Activated B cell treated with CpG ODN at 0.5 μM for 24 hours (primary cell): ENCODE measurements around the gene IL20RA. TPM values are rescaled to one million over a fixed set of nuclear protein-coding genes. Genes with fewer than 3 reads are reported as not detected.

Experiments
- ATAC-seq: fragments of 200-7000 bp; cut with Tn5 transposase; one replicate; pipeline ENCODE4 v1.10.0; 2021; ENCODE audit warnings: low read depth, mild to moderate bottlenecking, moderate library complexity
- CTCF ChIA-PET: fragments of 350-600 bp; sonication (Branson Sonifier 250); formaldehyde crosslinking; loops from one replicate; lab custom pipeline; 2021; ENCODE audit warnings: antibody characterized with exemption; lab: Charles Lee
- POLR2A ChIA-PET: fragments of 350-600 bp; sonication (Branson Sonifier 250); formaldehyde crosslinking; loops from one replicate; lab custom pipeline; 2021; ENCODE audit warnings: antibody characterized with exemption; lab: Charles Lee
- DNase-seq: peaks from one replicate; pipeline ENCODE4 v3.0.0; 2022
- H3K27ac Mint-ChIP-seq: one replicate; pipeline ENCODE4 v1.8.0; 2020; ENCODE audit warnings: mixed read lengths
- H3K27me3 Mint-ChIP-seq: one replicate; pipeline ENCODE4 v1.8.0; 2021; ENCODE audit warnings: mixed read lengths
- H3K36me3 Mint-ChIP-seq: one replicate; pipeline ENCODE4 v1.8.0; 2021; ENCODE audit warnings: low read depth, mixed read lengths
- H3K4me1 Mint-ChIP-seq: one replicate; pipeline ENCODE4 v1.8.0; 2021; ENCODE audit warnings: mixed read lengths
- H3K4me3 Mint-ChIP-seq: one replicate; pipeline ENCODE4 v1.8.0; 2020; ENCODE audit warnings: mild to moderate bottlenecking, mixed read lengths
- H3K9me3 Mint-ChIP-seq: one replicate; pipeline ENCODE4 v1.8.0; 2020; ENCODE audit warnings: mixed read lengths
- intact Hi-C: fragments of 100-400 bp; cut with micrococcal nuclease; formaldehyde crosslinking; loops from one replicate; pipeline ENCODE4 v1.15.1; 2024
- total RNA-seq: library from RNA; stranded (reverse); gene quantifications from 2 replicates; pipeline ENCODE4 v1.2.3, GENCODE V29; 2022
- TF ChIP-seq, protein P1 (sequence below): fragments of 200-600 bp; IDR thresholded peaks from one replicate; pipeline ENCODE4 v1.8.0; 2022; ENCODE audit warnings: antibody characterized with exemption, mild to moderate bottlenecking

The IL20RA gene
- total RNA-seq, 1 donor from 2014 or later: not detected

DNA sequence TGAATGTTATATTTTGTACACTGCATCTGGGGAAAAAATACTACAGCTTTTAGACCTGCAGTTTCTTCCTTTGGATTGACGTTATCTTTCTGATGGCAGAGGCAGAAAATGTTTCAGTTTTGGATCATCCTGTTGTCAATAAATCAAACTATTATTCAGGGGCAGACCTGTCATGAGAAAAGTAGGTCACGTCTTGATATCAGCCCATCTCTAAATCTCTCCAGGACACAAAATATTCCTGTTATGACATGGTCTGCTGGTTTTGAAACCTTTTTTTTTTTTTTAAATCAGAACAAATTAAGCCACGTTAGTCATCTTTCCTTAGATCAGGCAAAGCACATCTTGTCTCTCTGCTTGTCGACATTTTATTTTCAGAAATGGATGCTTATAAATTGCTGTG lies 24.0 kb downstream of the IL20RA start:
- H3K9me3 Mint-ChIP-seq: no peaks in the 10 kb centered on the region

DNA sequence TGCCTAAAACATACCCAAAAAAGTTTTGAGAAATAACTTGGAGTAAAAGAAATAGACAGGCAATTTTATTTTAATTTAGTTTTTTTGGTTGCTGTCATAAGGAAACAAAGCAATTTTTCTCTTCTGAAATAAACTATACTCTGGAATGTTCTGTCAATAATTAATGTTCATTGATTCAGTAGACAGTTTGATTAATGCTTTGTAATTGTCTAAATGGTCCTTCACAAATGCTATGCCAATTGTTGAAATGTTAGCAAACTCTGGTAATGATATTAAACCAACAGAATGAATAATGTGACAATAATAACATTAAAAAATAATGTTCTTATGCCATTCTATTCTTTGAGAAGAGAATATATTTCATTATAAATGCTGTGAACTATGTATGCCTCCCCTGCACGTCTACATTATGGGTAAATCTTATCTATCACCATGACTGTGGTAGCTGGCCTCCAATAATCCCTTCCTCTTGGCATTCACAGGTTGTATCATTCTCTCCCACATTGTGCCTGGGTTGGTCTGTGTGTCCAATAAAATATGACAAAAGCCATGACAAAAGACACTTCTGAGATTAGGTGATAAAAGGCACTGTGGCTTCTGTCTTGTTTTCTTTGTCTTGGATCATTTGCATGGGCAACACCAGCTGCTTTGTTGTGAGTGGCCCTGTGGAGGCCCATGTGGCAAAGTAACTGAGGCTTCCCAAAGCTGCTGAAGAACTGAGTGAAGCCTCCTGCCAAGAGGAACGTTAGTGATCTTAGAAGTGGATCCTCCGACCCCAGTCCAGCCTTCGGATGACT lies 25.1 kb downstream of the IL20RA start:
- TF ChIP-seq, protein P1, sequence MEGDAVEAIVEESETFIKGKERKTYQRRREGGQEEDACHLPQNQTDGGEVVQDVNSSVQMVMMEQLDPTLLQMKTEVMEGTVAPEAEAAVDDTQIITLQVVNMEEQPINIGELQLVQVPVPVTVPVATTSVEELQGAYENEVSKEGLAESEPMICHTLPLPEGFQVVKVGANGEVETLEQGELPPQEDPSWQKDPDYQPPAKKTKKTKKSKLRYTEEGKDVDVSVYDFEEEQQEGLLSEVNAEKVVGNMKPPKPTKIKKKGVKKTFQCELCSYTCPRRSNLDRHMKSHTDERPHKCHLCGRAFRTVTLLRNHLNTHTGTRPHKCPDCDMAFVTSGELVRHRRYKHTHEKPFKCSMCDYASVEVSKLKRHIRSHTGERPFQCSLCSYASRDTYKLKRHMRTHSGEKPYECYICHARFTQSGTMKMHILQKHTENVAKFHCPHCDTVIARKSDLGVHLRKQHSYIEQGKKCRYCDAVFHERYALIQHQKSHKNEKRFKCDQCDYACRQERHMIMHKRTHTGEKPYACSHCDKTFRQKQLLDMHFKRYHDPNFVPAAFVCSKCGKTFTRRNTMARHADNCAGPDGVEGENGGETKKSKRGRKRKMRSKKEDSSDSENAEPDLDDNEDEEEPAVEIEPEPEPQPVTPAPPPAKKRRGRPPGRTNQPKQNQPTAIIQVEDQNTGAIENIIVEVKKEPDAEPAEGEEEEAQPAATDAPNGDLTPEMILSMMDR: no peak
- no peak for DNase-seq
- Mint-ChIP-seq H3K4me1 (no peaks in the 10 kb centered on the region), H3K36me3 (no peaks in the 10 kb centered on the region), H3K4me3 (no peak overlapping the region), H3K27me3 (peaks cover 39% of the 10 kb centered on the region), H3K9me3 (no peaks in the 10 kb centered on the region), H3K27ac (no peak overlapping the region)
- ChIA-PET POLR2A (no interaction called here), CTCF (no interaction called here)
- intact Hi-C loops: no loop called here
- no peak for ATAC-seq

More for the DNA sequence above, 24.0 kb downstream of the IL20RA start:
- no peak overlapping the region for H3K27ac Mint-ChIP-seq
- CTCF ChIA-PET: no interaction called here
- ATAC-seq: no peak
- POLR2A ChIA-PET: no interaction called here
- no peaks in the 10 kb centered on the region for H3K4me1 Mint-ChIP-seq
- peaks cover 31% of the 10 kb centered on the region for H3K27me3 Mint-ChIP-seq
- no peaks in the 10 kb centered on the region for H3K36me3 Mint-ChIP-seq
- TF ChIP-seq, protein P1: no peak
- intact Hi-C loops: no loop called here
- H3K4me3 Mint-ChIP-seq: no peak overlapping the region
- no peak for DNase-seq

DNA sequence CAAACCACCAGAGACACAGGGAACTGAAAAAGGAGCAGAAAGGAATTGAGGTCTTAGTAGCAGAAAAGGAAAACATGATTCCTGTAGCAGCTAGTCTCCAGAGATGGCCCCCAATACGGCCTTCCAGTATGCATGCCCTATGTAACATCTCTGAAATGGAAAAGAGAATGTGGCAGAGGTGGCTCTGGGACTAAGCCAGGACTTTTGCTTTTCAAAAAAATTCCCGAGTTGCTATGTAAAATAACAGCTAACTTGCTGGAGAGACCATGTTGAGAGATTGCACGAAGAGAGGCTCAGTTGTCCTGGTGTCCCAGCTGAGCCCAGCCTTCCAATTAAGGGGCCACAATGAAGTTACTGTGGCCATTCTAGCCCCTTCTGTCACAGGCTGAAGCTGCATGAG lies 27.7 kb downstream of the IL20RA start:
- DNase-seq: no peak
- intact Hi-C loops: no loop called here
- H3K9me3 Mint-ChIP-seq: no peaks in the 10 kb centered on the region
- no peak overlapping the region for H3K4me3 Mint-ChIP-seq
- TF ChIP-seq, protein P1: no peak
- no peak for ATAC-seq
- H3K4me1 Mint-ChIP-seq: no peaks in the 10 kb centered on the region
- ChIA-PET POLR2A (no interaction called here), CTCF (no interaction called here)
- H3K36me3 Mint-ChIP-seq: no peaks in the 10 kb centered on the region
- peaks cover 41% of the 10 kb centered on the region for H3K27me3 Mint-ChIP-seq
- H3K27ac Mint-ChIP-seq: no peak overlapping the region

DNA sequence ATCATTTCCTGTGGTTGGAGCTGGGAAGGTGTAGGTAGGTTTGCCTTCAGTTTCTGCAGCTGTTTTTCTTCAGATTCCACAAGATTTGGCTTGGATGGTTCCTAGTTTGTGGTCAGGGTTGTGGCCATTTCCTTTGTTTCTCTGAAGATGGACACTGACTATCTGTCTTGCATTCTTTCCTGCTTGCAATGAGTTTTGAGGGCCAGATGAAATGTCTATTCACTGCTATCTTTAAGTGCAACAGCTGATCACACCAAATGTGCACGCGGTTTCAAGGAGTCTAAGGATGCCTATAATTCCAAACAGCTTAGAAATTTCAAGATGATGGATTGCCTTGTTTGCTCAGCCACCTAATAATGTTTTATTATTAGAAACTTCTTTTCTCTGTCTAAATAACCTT lies 28.4 kb downstream of the IL20RA start:
- intact Hi-C loops: no loop called here
- no peak for ATAC-seq
- Mint-ChIP-seq H3K4me1 (no peaks in the 10 kb centered on the region), H3K36me3 (no peaks in the 10 kb centered on the region), H3K27ac (no peak overlapping the region), H3K4me3 (no peak overlapping the region), H3K9me3 (no peaks in the 10 kb centered on the region), H3K27me3 (peaks cover 49% of the 10 kb centered on the region)
- TF ChIP-seq, protein P1: no peak
- CTCF ChIA-PET: no interaction called here
- no peak for DNase-seq
- POLR2A ChIA-PET: no interaction called here

DNA sequence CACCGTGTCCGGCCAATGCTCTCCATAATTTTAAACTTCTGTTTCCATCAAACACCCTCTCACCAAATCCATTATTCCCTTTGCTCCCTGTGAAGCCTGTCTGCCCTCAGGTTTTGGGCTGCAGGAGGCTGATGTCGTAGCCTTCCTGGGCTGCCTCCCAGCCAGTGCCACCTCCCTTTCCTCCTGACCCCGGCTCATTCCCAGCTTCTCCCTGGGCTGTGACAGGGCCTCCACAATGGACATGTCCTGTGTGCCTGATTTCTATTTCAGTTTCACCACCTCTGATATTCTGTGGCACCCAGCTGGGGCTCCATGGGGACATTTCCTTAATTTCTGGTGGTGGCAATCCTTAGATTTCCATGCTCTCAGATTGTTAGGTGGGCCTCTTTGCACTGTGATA lies 28.8 kb downstream of the IL20RA start:
- intact Hi-C loops: no loop called here
- Mint-ChIP-seq H3K27me3 (peaks cover 51% of the 10 kb centered on the region), H3K36me3 (no peaks in the 10 kb centered on the region), H3K4me3 (no peak overlapping the region), H3K4me1 (no peaks in the 10 kb centered on the region), H3K27ac (no peak overlapping the region), H3K9me3 (no peaks in the 10 kb centered on the region)
- DNase-seq (no peak), ATAC-seq (no peak)
- POLR2A ChIA-PET: no interaction called here
- CTCF ChIA-PET: no interaction called here
- TF ChIP-seq, protein P1: no peak
